ENCODE data around the gene EIF3F.

DNA sequence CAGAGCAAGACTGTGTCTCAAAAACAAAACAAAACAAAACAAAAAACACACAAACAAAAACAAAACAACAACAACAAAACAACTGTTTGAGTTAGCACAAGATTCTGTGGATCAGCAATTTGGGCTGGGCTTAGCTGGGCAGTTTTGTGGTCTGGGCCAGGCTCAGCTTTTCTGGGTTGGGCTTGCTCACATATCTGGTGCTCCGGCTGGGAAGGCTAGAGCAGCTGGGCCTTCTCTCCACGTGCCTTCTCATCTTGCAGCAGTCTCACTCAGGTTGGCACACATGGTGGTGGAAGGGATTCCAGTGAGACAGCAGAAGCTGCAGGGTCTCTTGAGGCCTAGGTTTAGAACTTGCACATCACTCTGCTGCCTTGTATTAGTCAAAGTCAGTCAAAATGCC is 35.7 kb downstream of the EIF3F start:
- TF ChIP-seq POLR2A (IDR thresholded peaks at IDR 0.05) (no peak), POLR2AphosphoS5 (IDR thresholded peaks at IDR 0.05) (no peak)
- TF ChIP-seq, protein P1, sequence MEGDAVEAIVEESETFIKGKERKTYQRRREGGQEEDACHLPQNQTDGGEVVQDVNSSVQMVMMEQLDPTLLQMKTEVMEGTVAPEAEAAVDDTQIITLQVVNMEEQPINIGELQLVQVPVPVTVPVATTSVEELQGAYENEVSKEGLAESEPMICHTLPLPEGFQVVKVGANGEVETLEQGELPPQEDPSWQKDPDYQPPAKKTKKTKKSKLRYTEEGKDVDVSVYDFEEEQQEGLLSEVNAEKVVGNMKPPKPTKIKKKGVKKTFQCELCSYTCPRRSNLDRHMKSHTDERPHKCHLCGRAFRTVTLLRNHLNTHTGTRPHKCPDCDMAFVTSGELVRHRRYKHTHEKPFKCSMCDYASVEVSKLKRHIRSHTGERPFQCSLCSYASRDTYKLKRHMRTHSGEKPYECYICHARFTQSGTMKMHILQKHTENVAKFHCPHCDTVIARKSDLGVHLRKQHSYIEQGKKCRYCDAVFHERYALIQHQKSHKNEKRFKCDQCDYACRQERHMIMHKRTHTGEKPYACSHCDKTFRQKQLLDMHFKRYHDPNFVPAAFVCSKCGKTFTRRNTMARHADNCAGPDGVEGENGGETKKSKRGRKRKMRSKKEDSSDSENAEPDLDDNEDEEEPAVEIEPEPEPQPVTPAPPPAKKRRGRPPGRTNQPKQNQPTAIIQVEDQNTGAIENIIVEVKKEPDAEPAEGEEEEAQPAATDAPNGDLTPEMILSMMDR (IDR thresholded peaks at IDR 0.05), result no peak

Measured in stomach (tissue), 4 donors.